OCI-LY7 (cell line): ENCODE results near the gene TTLL10. TPM values are rescaled to one million over a fixed set of nuclear protein-coding genes. Genes with fewer than 3 reads are reported as not detected.

Source experiments
- BruUV-seq: library from RNA; stranded (reverse); fragments of 400-500 nt; replicated peaks from 2 replicates; lab custom pipeline; 2021; lab: Mats Ljungman, UMichigan
- CTCF ChIA-PET: fragments of 300-600 bp; sonication (Branson Sonifier 250); formaldehyde crosslinking; loops from one replicate; lab custom pipeline; 2022; ENCODE audit warnings: antibody characterized with exemption; ENCODE audit not compliant: unreplicated experiment; lab: Charles Lee
- POLR2A ChIA-PET: fragments of 300-600 bp; sonication (Branson Sonifier 250); formaldehyde crosslinking; loops from one replicate; lab custom pipeline; 2022; ENCODE audit warnings: antibody characterized with exemption; lab: Charles Lee
- DNase-seq: peaks from one replicate; pipeline ENCODE4 v3.0.0-alpha.2; 2015; ENCODE audit warnings: low spot score
- H2AFZ ChIP-seq: fragments of 200-600 bp; sonication (generic), shearing (Covaris generic); 2 replicates; pipeline ENCODE4 v1.6.1; 2014; ENCODE audit warnings: mild to moderate bottlenecking, antibody characterized with exemption, low read length, moderate library complexity
- H3K27ac ChIP-seq: fragments of 200-600 bp; sonication (generic); 2 replicates; pipeline ENCODE4 v1.5.1; 2014; ENCODE audit warnings: mixed run types, low read depth, mild to moderate bottlenecking, moderate library complexity, low read length, inconsistent platforms; ENCODE audit not compliant: poor library complexity, severe bottlenecking
- H3K36me3 ChIP-seq: fragments of 200-600 bp; sonication (generic); 2 replicates; pipeline ENCODE4 v1.6.1; 2014; ENCODE audit warnings: mild to moderate bottlenecking, antibody characterized with exemption, low read length, moderate library complexity, mixed read lengths; ENCODE audit not compliant: insufficient read depth
- H3K4me1 ChIP-seq: fragments of 200-600 bp; sonication (generic); 2 replicates; pipeline ENCODE4 v1.5.1; 2014; ENCODE audit warnings: mild to moderate bottlenecking, low read length; ENCODE audit not compliant: insufficient read depth, poor library complexity, severe bottlenecking
- H3K4me2 ChIP-seq: fragments of 200-600 bp; sonication (generic); 2 replicates; pipeline ENCODE4 v1.6.1; 2014; ENCODE audit warnings: mild to moderate bottlenecking, low read length
- H3K4me3 ChIP-seq: fragments of 200-600 bp; sonication (generic); 2 replicates; pipeline ENCODE4 v1.5.1; 2014; ENCODE audit warnings: mild to moderate bottlenecking, low read depth, low read length; ENCODE audit not compliant: poor library complexity, severe bottlenecking
- H3K79me2 ChIP-seq: fragments of 200-600 bp; sonication (generic); 2 replicates; pipeline ENCODE4 v1.6.1; 2016; ENCODE audit warnings: low read depth, mild to moderate bottlenecking, low read length, moderate library complexity, mixed read lengths; ENCODE audit not compliant: insufficient read depth
- H3K9me2 ChIP-seq: fragments of 200-600 bp; sonication (generic); 2 replicates; pipeline ENCODE4 v1.6.1; 2016; ENCODE audit warnings: mild to moderate bottlenecking, low read length, mixed read lengths; ENCODE audit not compliant: insufficient read depth
- H3K9me3 ChIP-seq: fragments of 200-600 bp; sonication (generic); 2 replicates; pipeline ENCODE4 v1.6.1; 2014; ENCODE audit warnings: mild to moderate bottlenecking, mixed run types, low read length, mixed read lengths
- H4K20me1 ChIP-seq: fragments of 200-600 bp; sonication (generic); 2 replicates; pipeline ENCODE4 v1.6.1; 2014; ENCODE audit warnings: mild to moderate bottlenecking, antibody characterized with exemption, low read length, moderate library complexity, mixed read lengths; ENCODE audit not compliant: insufficient read depth
- CTCF ChIP-seq: fragments of 200-600 bp; sonication (generic); conservative IDR thresholded peaks from 2 replicates; pipeline ENCODE4 v1.5.1; 2014; ENCODE audit warnings: mild to moderate bottlenecking, antibody characterized with exemption, low read length, moderate library complexity, mixed read lengths
- EZH2phosphoT487 ChIP-seq: fragments of 200-600 bp; sonication (generic); IDR thresholded peaks from 2 replicates; pipeline ENCODE4 v1.6.1; 2018; ENCODE audit warnings: low read depth, borderline replicate concordance, mild to moderate bottlenecking, mixed run types, antibody characterized with exemption, low read length, moderate library complexity, mixed read lengths
- intact Hi-C: fragments of 100-400 bp; cut with micrococcal nuclease; formaldehyde crosslinking; loops from one replicate; pipeline ENCODE4 v1.10.0; 2022; ENCODE audit not compliant: unreplicated experiment
- total RNA-seq, 2 experiments: library from RNA; depleted of rRNA in 1 of 2; stranded (reverse); fragments of >200 nt in 1 of 2; shearing (Covaris generic) in 1 of 2; gene quantifications; 2 replicates each; pipeline ENCODE4 v1.2.3, GENCODE V29; 2014 to 2022

Gene TTLL10
- total RNA-seq, 2 experiments from 2014 or later: not detected

DNA sequence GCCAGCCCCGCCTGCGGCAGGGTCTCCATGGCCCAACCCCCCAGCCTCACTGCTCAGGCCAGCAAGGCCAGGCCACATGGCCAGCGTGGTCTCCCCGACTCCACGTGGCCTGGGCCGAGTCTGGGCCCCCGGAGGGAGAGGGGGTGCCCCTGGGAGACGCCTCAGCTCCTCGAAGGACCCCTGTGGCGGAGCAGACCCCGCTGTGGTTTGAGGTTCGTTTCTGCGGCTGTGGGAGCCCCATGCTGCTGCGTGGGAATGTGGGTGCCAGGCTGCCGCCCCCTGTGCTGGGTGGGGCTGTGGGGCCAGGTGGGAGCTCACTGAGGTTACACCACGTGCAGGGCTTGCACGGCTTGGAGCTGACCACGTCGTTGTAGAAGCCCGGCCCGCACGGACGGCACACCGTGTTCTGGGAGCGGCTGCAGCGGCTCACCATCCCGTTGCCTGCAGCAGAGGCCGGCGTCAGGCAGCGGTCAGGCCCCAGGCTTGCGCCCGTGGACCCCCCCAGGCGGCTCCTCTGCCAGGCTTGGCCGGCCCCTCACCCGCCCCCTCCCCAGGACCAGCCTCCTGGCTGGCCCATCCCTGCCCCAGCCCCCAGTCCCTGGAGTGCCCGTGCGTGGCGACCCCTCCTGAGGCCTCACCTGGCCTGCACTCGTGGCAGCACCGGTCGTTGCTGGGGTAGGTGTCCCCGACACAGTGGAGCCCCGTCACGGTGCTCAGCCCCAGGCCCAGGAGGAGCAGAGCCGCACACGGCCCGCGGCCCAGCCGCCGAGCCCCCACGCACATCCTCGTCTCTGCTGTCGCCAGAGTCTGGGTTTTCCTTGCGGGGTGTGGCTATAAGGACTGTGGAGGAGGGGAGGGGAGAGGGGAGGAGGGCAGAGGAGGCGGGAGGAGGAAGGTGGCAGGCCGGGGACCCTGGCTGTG is 39.9 kb downstream of the TTLL10 start, which contains the start of gene TNFRSF4:
TNFRSF4 (minus strand) TSS at position 809 of the 921 bp plus-strand sequence; CDS start at position 783, 26 bp downstream.
- no peak for TF ChIP-seq CTCF
- no peak for TF ChIP-seq EZH2phosphoT487
- H4K20me1 ChIP-seq: no peaks in the 10 kb centered on the region
- POLR2A ChIA-PET: no interaction called here
- no peak within 1 kb of the TSS for H3K4me3 ChIP-seq
- CTCF ChIA-PET: no interaction called here
- no peaks in the 10 kb centered on the region for H3K9me2 ChIP-seq
- no peak within 1 kb of the TSS for H3K4me2 ChIP-seq
- DNase-seq: no peak
- H3K9me3 ChIP-seq: no peaks in the 10 kb centered on the region
- no peak within 1 kb of the TSS for H2AFZ ChIP-seq
- intact Hi-C loops: loop anchor here (2.0 kb wide), 1 partner anchor 91 kb away; no protein-coding TSS in a partner anchor
- no peak within 1 kb of the TSS for H3K27ac ChIP-seq
- no peaks in the 10 kb centered on the region for H3K4me1 ChIP-seq
- BruUV-seq: no TSS peak
- peaks cover 23% of the 10 kb centered on the region for H3K36me3 ChIP-seq
- no peaks in the 10 kb centered on the region for H3K79me2 ChIP-seq

GRCh38 chr1:1215080-1215676 is 41.5 kb downstream of the TTLL10 start:
- intact Hi-C loops: no loop called here
- ChIA-PET POLR2A (no interaction called here), CTCF (no interaction called here)
- H3K4me3 ChIP-seq: no peak overlapping the region
- no peaks in the 10 kb centered on the region for H3K9me2 ChIP-seq
- no peak overlapping the region for H2AFZ ChIP-seq
- no TSS peak for BruUV-seq
- no peaks in the 10 kb centered on the region for H4K20me1 ChIP-seq
- TF ChIP-seq EZH2phosphoT487: no peak
- no peak for TF ChIP-seq CTCF
- H3K9me3 ChIP-seq: no peaks in the 10 kb centered on the region
- DNase-seq: no peak
- H3K27ac ChIP-seq: no peak overlapping the region
- peaks cover 28% of the 10 kb centered on the region for H3K36me3 ChIP-seq
- H3K79me2 ChIP-seq: no peaks in the 10 kb centered on the region
- no peak overlapping the region for H3K4me2 ChIP-seq
- H3K4me1 ChIP-seq: no peaks in the 10 kb centered on the region
